HG02973 (cell line): Measurements from ENCODE around the gene STX18.
"Not testable (repeated sequence)": the region's sequence is repeated elsewhere in the genome, so short reads cannot be mapped to it uniquely, and the experiment has no call there.

Experiments
- ATAC-seq: cut with Tn5 transposase; IDR thresholded peaks from one replicate; pipeline ENCODE4 v1.9.1; 2021; ENCODE audit warnings: moderate library complexity; ENCODE audit not compliant: unreplicated experiment

STX18 gene

DNA sequence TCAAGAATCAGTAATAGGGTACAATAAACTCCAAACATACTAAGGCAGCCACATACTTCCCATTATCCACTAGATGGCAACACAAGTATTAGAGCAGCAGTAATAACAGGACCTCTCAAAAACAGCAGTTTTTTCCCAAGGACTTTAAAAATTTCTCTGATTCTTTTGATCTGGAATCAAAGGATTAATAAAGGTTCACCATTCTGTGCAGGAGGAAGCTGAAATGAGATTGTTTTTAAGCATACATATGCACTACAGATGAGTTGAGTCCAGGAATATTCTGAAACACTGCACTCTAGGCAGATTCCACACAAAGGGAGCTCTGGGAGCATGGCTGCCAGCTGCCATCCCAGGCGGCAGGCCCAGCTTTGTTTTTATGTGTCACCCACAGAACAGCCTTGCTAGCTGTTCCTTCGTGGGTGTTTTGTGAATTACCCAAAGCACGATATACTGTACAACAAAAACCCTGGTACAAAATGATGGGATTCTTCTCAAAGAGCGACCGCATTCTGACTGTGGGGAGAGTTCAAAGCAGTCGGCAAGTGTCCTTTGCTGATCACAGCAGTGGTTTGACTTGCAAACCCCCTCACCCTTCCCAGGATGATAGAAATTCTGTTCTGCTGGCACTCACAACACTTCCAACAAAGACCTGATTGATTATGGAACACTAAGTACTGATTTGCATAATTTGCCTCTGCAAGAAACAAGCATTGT is 61.0 kb downstream of the STX18 start:
- ATAC-seq = no peak

DNA sequence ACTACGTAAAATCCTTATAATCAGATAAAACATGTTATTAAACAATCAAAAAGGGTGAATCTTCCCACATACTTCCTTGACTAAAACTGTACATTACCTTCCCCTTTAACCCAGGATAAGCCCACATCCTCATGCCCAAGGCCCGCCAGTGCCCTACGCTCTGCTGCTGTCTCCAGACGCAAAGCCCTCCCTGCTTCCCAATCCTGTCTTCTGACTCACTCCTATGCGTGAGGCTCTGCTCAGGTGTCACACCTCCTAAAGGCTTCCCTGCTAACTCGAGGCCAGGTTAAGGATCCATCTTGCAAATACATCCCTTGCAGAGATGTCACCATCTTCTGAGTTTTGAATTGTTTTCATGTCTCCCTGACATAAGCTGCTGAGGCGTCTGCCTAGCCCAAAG is 61.6 kb downstream of the STX18 start:
- ATAC-seq = no peak

DNA sequence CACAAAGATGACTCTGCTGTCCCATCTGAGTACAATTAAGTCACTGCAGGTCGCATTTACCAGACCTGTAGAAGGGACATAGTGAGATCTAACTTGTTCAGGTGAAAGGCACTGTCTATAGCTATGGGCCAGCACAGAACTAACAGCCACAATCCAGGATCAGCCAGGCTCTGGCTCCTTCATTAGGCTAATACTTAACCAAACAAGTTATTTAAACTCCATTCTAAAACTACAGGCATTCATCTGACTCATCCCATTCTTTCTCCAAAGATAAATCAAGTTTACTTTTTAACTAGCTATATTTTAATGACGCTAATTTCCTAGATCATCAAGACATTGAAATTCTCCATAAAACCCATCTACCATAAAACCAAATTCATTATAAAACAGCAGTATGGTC is 62.5 kb downstream of the STX18 start:
- no peak for ATAC-seq

DNA sequence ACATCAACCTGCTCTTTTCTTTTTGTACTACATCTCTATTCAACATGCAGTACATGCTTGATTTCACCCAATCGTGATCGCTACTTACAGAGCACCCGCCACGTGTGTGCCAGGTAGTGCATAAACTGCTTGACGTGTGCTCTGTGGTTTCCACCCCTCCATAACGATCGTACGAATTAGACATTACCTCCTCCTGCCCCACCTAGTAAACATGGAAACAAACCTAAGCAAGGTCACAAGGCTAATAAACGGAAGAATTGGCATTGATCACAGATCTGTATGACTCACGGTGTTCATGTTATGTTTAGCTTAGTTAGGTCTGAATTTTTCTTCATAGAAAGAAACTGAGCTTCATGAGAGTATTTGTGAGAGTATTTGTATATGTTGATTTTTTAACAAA is 64.1 kb downstream of the STX18 start:
- ATAC-seq = no peak

DNA sequence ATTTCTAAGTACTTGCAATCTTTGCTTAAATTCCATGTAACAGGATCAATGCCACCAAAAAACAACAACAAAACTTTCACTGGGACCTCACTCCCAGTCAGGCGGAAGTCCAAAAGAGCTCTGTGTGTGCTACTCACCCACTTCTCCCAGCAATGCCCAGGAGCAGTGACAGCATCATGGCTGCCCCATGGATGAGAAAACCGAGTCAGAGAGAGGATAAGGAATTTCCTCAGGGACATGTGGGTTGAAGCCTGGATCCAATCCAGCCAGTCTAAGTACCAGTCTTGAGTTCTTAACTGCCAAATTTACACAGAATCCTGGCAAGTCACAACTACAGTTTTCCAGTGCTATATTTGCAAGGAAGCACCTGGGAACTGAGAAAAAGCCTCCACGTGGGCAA is 64.5 kb downstream of the STX18 start:
- no peak for ATAC-seq

DNA sequence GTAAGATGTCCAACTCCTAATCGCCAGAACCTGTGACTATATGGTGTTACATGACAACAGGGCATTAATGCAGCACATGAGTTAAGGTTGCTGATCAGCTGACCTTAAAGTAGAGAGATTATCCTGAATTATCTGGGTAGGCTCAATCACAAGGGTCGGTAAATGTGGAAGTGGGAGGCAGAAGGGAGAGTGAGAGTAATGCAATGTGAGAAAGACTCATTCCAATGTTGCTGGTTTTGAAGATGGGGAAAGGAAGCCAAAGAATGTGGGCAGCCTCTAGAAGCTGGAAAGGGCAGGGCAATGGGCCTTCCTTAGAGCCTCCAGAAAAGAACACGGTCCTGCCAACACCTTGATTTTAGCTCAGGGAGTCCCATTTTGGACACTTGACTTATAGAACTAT is 67.4 kb downstream of the STX18 start:
- no peak for ATAC-seq

DNA sequence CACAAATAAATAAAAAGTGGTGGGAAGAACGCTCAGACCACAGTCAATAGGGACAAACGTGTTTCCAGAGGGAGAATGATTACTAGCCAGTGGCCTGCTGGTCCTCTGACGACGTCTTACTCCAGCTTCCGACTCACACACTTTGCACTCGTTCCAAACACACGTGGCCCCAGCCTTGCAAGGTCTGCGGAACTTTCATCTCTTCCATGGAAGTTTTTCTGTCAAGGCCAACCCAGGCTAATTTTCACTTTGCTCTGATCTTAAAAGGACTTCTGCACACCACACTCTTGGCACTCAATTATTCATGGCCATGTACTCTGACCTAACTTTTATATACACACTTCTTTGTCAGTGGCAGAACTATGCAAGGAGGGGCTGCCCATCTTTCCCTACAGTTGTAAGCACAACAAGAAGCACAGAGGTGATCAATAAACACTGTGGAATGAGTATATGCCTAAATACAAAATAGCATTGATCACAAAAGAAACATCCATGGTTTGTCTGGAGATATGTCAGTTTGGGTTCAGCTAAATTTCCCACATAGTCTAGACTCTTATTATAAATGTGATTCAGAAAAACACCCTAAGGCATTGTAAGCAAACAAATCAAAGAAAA is 69.4 kb downstream of the STX18 start:
- ATAC-seq = no peak

DNA sequence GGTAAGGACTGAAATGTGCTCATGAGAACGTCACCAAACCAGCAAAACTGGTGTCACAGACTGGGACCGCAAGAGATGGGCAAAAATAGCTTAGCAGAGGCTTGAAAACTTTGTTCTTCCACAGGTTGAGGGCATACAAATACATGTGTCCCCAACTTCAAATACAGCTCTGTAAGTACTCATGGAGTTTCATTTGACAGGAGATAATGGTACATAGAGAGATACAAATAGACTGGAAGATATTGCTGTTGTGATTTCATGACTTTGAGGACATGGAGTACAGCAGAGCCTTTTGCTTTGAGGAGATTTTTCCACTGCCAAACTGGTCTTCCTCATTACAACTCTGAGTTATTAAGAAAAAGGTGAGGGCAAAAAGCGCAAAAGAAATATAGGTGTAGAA is 70.7 kb downstream of the STX18 start:
- no peak for ATAC-seq

DNA sequence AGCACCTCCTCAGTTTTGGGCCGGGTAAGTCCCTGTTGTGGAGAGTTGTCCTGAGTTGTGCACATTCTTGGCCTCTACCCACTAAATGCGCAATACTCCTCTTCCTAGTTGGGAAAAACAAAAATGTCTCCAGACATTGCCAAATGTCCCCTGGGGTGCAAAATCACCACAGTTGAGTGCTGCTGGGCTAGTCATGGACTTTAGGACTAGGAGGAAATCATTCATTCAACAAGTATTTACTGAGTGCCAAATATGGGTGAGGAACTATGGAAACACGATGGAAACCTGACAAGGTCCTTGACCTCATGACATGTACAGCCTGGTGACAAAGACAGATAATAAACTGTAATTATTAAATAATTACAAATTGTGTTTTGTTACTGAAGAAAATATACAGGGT is 71.6 kb downstream of the STX18 start:
- no peak for ATAC-seq

DNA sequence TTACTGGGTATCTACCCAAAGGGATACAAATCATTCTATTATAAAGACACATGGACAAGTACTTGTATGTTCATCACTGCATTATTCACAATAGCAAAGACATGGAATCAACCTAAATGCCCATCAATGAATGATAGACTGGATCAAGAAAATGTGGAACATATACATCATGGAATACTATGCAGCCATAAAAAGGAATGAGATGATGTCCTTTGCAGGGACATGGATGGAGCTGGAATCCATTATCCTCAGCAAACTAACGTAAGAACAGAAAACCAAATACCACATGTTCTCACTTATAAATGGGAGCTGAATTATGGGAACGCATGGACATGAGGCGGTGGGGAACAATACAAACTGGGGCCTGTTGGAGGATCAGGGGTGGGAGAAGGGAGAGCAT is 76.6 kb downstream of the STX18 start:
- not testable (repeated sequence) for ATAC-seq

DNA sequence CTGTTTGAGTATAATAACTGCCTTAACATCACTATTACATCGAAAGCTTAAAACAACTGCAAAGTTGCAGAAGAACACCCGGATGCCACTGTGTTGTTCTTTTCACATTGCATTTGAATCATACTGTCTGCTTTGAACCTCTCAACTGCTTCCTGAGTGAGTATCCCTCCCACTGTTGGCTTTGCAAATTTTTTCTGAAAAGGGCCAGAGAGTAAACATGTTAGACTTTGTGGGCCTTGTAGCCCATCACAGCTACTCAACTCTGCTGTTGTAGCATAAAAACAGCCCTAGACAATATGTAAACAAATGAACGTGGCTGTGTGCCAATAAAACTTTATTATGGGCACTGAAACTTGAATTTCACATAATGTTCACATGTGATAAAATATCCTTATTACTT is 78.9 kb downstream of the STX18 start:
- no peak for ATAC-seq

DNA sequence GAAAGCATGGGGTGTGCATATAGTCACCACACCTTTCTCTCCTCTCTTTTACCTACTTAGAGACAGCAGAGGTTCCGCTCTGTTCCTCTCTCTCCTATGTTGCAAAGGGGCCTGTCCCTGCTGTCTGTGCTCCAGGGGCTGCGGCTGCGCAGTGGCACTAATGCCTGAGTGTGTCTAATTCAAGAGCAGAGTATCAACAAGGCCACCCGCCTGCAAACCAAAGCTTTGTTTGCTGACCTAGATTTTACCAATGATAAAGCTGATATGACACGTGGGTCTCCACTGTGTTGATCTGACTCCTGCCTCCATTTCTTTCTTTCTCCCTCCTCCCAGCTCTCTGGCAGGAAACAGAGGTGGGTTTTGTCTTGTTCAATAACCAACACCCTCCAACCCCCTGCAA is 80.0 kb downstream of the STX18 start:
- ATAC-seq = no peak

DNA sequence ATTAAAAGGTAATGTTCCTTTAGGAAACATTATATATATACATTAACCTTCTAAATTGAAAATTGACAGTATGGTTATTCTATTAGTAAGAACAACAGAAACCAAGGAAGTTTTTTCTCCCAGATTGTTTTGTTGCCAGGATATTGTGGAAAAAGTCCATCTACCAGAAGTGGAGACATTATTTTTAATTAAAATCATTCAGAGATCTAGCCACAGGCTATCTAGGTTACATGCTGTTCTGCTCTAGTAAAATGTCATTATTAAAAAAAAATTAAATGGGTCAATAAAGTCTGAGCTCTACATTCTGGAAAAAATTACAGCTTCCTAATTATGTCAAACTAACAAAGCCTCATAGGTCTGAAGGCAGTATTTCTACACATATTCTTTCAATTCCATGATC is 80.7 kb downstream of the STX18 start:
- no peak for ATAC-seq

DNA sequence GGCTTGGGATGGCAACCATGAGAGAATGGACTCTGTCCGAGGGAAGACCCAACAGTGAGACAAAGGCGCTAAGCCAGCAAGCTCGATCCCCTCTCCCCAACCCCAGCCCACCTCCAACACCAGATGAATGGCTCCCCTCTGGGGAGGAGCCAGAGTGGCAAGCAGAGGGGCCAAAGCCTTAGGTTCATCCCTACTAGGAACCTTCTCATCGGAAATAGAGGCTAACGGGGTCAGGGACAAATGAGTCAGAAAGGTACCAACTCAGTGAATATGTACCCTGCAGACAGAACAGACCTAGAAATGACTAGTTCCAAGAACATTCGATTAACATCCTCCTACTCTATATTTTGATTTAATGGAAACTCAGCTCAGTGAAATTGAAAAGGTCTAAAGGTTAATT is 81.1 kb downstream of the STX18 start:
- ATAC-seq = no peak

DNA sequence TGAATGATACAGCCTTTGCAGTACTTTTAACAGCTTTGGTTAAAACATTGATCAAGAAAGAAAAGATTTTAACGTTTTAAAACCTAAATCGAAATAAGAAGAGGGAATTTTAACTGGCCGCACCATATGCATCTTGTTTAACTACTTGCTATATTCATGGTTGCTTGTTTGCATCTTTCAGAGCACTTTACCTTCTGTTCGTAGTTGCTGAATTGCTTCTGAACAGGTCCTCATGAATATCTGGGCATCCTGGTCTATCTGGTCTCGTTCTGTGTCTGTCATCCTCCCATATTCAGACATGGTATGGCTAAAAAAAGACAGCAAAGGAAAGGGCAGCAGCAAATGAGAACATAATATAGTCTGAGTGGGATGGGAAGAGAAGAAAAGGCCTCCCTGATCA is 82.7 kb downstream of the STX18 start:
- ATAC-seq = no peak

DNA sequence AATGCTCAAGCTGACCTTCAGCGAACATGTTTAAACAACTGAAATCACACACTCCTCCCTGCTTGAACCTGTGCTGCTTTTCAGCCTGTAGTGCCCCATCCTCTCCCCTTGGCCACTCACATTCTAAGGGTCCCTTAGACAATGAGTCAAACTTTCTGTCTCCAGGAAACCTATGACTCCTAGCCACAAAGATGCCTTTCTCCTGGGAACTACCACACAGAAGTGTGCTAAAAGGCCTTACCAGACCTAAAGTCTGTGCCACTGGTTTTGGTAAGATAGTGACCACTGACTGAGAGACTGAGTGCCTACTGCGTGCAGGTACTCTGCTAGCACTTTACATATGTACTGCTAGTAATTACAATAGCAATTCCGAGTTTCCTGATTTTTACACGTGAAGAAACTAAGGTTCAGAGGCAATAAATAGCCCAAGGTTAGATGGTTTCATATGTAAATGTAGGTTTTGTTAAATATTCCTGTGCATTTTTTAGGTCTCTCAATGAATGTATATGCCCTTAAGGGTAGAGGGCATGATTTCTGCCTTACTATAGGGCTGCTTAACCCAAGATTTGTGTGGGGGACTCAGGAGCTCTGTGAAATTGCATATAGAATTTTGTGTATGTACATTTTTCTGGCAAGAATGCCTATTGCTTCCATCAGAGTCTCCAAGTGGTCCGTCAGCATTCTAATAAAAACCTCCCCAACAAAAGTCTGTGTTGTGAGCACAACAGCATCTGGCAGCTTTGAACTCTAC is 83.9 kb downstream of the STX18 start:
- ATAC-seq = no peak

DNA sequence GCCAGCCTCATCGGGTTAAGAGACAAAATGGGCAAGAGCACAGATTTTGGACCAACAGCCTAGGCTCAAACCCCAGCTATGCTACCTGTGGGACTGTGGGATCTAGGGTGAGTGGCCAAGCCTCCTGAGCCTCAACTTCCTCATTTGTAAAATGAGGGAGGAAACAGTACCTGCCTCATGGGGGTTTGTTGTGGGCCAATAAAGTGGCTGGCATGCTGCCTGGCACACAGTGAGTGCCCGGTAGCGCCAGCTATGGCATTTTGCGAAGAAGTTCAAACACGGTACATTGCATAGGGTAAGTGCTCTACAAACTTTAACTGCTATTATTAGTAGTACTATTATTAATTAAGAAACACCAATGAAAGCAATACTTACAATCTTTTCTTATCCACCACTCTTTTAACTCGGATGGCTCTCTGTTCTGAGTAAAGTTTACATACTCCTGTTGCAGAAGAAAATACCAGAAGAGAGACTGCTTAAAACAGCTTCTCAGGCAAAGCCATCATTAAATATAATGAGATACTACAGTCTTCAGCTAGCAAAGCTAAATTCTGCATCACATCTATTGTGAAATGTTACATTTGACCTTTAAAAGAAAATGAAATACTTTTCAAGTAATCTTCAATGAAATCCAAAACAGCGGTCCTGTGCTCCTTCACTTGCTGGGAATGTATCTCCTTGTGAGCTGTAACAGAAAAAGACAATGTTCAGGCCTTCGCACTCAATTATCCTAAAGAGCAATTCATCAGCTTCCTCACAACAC is 84.9 kb downstream of the STX18 start:
- ATAC-seq = no peak

DNA sequence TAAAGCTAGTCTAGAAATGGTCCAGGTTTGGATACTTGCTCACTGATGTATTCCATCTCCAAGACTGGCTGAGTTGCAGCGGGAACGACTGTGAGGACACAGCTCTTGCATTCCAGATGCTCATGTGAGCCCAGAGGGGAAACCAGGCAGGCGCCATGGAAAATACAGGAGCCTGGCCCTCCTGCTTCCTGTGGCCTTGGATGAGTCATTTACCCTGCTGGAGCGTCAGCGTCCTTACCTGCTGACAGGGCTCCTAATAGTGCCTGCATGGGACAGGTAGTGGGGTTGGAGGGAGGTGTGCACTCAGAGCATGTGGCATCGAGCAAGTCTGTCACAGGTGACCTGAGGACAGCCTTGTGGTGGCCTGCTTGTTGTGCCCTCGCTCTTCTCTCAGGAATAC is 85.5 kb downstream of the STX18 start:
- no peak for ATAC-seq

DNA sequence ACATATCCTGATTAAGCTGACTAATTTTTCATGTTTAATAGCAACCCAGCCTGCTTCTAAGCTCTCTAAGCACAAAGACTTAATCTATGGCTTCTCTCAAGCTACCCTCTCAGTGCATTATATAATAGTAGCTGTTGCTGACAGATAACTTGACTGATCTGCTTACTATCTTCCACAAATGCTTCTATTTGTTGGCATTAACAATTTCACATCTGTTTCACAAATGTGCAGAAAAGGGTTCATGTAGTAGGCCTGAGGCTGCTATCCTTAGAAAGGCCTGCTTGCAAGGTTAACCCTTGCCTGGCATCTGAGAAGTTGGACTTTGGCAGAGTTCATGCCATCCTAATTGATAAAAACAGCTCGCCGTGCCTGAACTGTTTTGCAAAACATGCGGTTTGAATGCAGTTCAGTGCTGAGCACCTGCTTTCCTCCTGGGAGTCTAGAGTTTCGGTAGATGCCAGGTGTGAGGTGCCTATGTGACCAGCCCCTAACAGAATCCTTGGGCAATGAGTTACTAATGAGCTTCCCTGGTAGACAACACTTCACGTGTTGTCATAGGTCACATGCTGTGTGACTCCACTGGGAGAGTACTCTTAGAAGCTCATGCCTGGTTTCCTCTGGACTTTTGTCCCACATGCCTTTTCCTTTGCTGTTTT is 86.5 kb downstream of the STX18 start:
- no peak for ATAC-seq

DNA sequence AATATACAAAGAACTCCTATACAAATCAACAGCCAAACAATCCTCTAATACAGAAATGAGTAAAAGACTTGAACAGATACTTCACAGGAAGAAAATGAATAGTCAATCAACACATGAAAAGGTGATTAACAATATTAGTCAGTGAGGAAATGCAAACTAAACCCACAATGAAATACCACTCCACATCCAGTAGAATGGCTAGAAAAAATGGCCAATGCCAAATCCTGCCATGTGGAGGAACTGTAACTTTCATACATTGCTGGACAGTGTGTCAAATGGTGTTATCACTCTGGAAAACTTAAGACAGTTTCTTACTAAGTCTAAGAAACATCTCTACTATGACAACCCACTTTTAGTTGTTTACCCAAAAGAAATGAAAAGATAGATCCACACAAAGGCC is 95.4 kb downstream of the STX18 start:
- no peak for ATAC-seq

DNA sequence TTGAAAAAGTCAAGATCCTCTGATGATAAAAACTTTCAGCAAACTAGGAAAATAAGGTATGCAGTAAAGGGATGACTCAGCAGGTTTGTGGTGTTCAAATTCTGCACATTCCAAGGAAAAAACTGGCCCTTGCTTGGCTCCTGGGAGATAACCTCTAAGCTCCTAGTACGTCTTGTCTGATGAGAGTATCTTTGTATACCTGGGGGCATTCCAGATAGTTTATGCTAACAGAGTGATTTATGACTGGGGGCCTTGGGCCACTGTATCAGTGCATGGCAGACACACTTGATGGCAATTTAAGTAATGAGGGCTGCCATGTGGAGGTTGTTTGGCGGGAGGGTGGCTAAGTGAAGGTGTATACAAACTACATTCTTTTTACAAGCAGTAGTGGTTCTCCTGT is 98.0 kb downstream of the STX18 start:
- no peak for ATAC-seq
